Measurements from ENCODE around the gene BMP8A. TPM values are rescaled to one million over a fixed set of nuclear protein-coding genes. Genes with fewer than 3 reads are reported as not detected.
"Not testable (repeated sequence)": the region's sequence is repeated elsewhere in the genome, so short reads cannot be mapped to it uniquely, and the experiment has no call there.

Gene BMP8A
- 2.0 TPM for total RNA-seq
- polyA plus RNA-seq, result 0.02 TPM
- long read RNA-seq, donor 1, result 0 reads
- long read RNA-seq, donor 2, partial matches to known transcripts, result 5 of 7 reads
- long read RNA-seq, donor 2, other reads (novel, unspliced or antisense), result 0 of 7 reads
- long read RNA-seq, donor 3, partial matches to known transcripts, result 0 of 1 reads
- long read RNA-seq, donor 3, other reads (novel, unspliced or antisense), result 0 of 1 reads
- long read RNA-seq, donor 4, partial matches to known transcripts, result 0 of 1 reads
- long read RNA-seq, donor 4, other reads (novel, unspliced or antisense), result 0 of 1 reads
- long read RNA-seq, donor 5, result 0 reads
- long read RNA-seq, donor 6, partial matches to known transcripts, result 0 of 1 reads
- long read RNA-seq, donor 6, other reads (novel, unspliced or antisense), result 0 of 1 reads
- long read RNA-seq, donor 7, result 0 reads
- long read RNA-seq, donor 8, result 0 reads
- long read RNA-seq, donor 9, result 0 reads
- long read RNA-seq, donor 10, partial matches to known transcripts, result 0 of 1 reads
- long read RNA-seq, donor 10, other reads (novel, unspliced or antisense), result 0 of 1 reads

- Histone ChIP-seq H3K27ac (ENCODE audit: low read depth in 1 of 2, low read length in 1 of 2) (no peak within 1 kb of the TSS), H3K4me1 (ENCODE audit: control insufficient read depth in 2 of 2, insufficient read depth in 2 of 2, low read length in 2 of 2) (no peaks in the 10 kb centered on the region), H3K27me3 (ENCODE audit: control insufficient read depth in 2 of 2, insufficient read depth in 1 of 2, low read length in 1 of 2) (peaks cover 20 to 46% of the 10 kb centered on the region in 2 donors), H3K9me3 (ENCODE audit: control insufficient read depth in 2 of 2, insufficient read depth in 1 of 2, low read length in 1 of 2) (peaks cover 0 to 3% of the 10 kb centered on the region in 2 donors), H3K4me3 (ENCODE audit: low read length in 2 of 2) (peak within 1 kb of the TSS in 1 of 2 donors; percentile 61), H3K36me3 (ENCODE audit: control insufficient read depth in 2 of 2, insufficient read depth in 2 of 2, low read length in 1 of 2) (peaks cover 4 to 14% of the 10 kb centered on the region in 2 donors)
- WGBS, result under 1% methylated on average over 112 of the region's 112 CpGs
- peak; percentile 8 to 80 (median 49) for DNase-seq (ENCODE audit: low read depth in 6 of 9, low spot score in 9 of 9)
Observed at GRCh38 chr1:39491146-39491921, at the start of gene BMP8A. BMP8A (plus strand) TSS chr1:39491636; CDS start chr1:39491992, 356 bp downstream.

GRCh38 chr1:39441797-39442196 lies 49.6 kb upstream of the BMP8A start:
- Histone ChIP-seq H3K27ac (ENCODE audit: low read depth in 1 of 2, low read length in 1 of 2) (no peak overlapping the region), H3K27me3 (ENCODE audit: control insufficient read depth in 2 of 2, insufficient read depth in 1 of 2, low read length in 1 of 2) (no peaks in the 10 kb centered on the region), H3K36me3 (ENCODE audit: control insufficient read depth in 2 of 2, insufficient read depth in 2 of 2, low read length in 1 of 2) (peaks cover 54 to 90% of the 10 kb centered on the region in 2 donors), H3K4me3 (ENCODE audit: low read length in 2 of 2) (no peak overlapping the region), H3K9me3 (ENCODE audit: control insufficient read depth in 2 of 2, insufficient read depth in 1 of 2, low read length in 1 of 2) (no peaks in the 10 kb centered on the region), H3K4me1 (ENCODE audit: control insufficient read depth in 2 of 2, insufficient read depth in 2 of 2, low read length in 2 of 2) (no peaks in the 10 kb centered on the region)
- DNase-seq (ENCODE audit: low read depth in 6 of 9, low spot score in 9 of 9), result no peak

GRCh38 chr1:39445573-39445972 lies 45.9 kb upstream of the BMP8A start:
- 100% methylated on average over 2 of the region's 2 CpGs for WGBS
- H3K27me3 ChIP-seq (ENCODE audit: control insufficient read depth in 2 of 2, insufficient read depth in 1 of 2, low read length in 1 of 2), result no peaks in the 10 kb centered on the region
- no peak overlapping the region for H3K4me3 ChIP-seq (ENCODE audit: low read length in 2 of 2)
- H3K27ac ChIP-seq (ENCODE audit: low read depth in 1 of 2, low read length in 1 of 2), result no peak overlapping the region
- H3K36me3 ChIP-seq (ENCODE audit: control insufficient read depth in 2 of 2, insufficient read depth in 2 of 2, low read length in 1 of 2), result peaks cover 62 to 88% of the 10 kb centered on the region in 2 donors
- no peak for DNase-seq (ENCODE audit: low read depth in 6 of 9, low spot score in 9 of 9)
- H3K4me1 ChIP-seq (ENCODE audit: control insufficient read depth in 2 of 2, insufficient read depth in 2 of 2, low read length in 2 of 2), result no peaks in the 10 kb centered on the region
- no peaks in the 10 kb centered on the region for H3K9me3 ChIP-seq (ENCODE audit: control insufficient read depth in 2 of 2, insufficient read depth in 1 of 2, low read length in 1 of 2)

- Histone ChIP-seq H3K4me3 (ENCODE audit: low read length in 2 of 2) (no peak overlapping the region), H3K9me3 (ENCODE audit: control insufficient read depth in 2 of 2, insufficient read depth in 1 of 2, low read length in 1 of 2) (no peaks in the 10 kb centered on the region), H3K4me1 (ENCODE audit: control insufficient read depth in 2 of 2, insufficient read depth in 2 of 2, low read length in 2 of 2) (no peaks in the 10 kb centered on the region), H3K27me3 (ENCODE audit: control insufficient read depth in 2 of 2, insufficient read depth in 1 of 2, low read length in 1 of 2) (no peaks in the 10 kb centered on the region), H3K36me3 (ENCODE audit: control insufficient read depth in 2 of 2, insufficient read depth in 2 of 2, low read length in 1 of 2) (peaks cover 63 to 86% of the 10 kb centered on the region in 2 donors), H3K27ac (ENCODE audit: low read depth in 1 of 2, low read length in 1 of 2) (no peak overlapping the region)
- WGBS, result 94% methylated on average over 5 of the region's 5 CpGs
- DNase-seq (ENCODE audit: low read depth in 6 of 9, low spot score in 9 of 9), result no peak
Observed at GRCh38 chr1:39446986-39447567, 44.4 kb upstream of the BMP8A start.

GRCh38 chr1:39450041-39450440 lies 41.4 kb upstream of the BMP8A start:
- peaks cover 68 to 87% of the 10 kb centered on the region in 2 donors for H3K36me3 ChIP-seq (ENCODE audit: control insufficient read depth in 2 of 2, insufficient read depth in 2 of 2, low read length in 1 of 2)
- not testable (repeated sequence) for H3K4me3 ChIP-seq (ENCODE audit: low read length in 2 of 2); H3K4me1 ChIP-seq (ENCODE audit: control insufficient read depth in 2 of 2, insufficient read depth in 2 of 2, low read length in 2 of 2); H3K27me3 ChIP-seq (ENCODE audit: control insufficient read depth in 2 of 2, insufficient read depth in 1 of 2, low read length in 1 of 2); H3K27ac ChIP-seq (ENCODE audit: low read depth in 1 of 2, low read length in 1 of 2); H3K9me3 ChIP-seq (ENCODE audit: control insufficient read depth in 2 of 2, insufficient read depth in 1 of 2, low read length in 1 of 2); DNase-seq (ENCODE audit: low read depth in 6 of 9, low spot score in 9 of 9)
- WGBS, result 99% methylated on average over 4 of the region's 4 CpGs

- H3K27ac ChIP-seq (ENCODE audit: low read depth in 1 of 2, low read length in 1 of 2), result no peak overlapping the region
- no peak for DNase-seq (ENCODE audit: low read depth in 6 of 9, low spot score in 9 of 9)
Observed at GRCh38 chr1:39450956-39451606, 40.4 kb upstream of the BMP8A start.

GRCh38 chr1:39452081-39452480 lies 39.4 kb upstream of the BMP8A start:
- no peaks in the 10 kb centered on the region for H3K9me3 ChIP-seq (ENCODE audit: control insufficient read depth in 2 of 2, insufficient read depth in 1 of 2, low read length in 1 of 2)
- DNase-seq (ENCODE audit: low read depth in 6 of 9, low spot score in 9 of 9), result no peak
- H3K4me3 ChIP-seq (ENCODE audit: low read length in 2 of 2), result no peak overlapping the region
- peaks cover 77 to 90% of the 10 kb centered on the region in 2 donors for H3K36me3 ChIP-seq (ENCODE audit: control insufficient read depth in 2 of 2, insufficient read depth in 2 of 2, low read length in 1 of 2)
- H3K27me3 ChIP-seq (ENCODE audit: control insufficient read depth in 2 of 2, insufficient read depth in 1 of 2, low read length in 1 of 2), result no peaks in the 10 kb centered on the region
- H3K4me1 ChIP-seq (ENCODE audit: control insufficient read depth in 2 of 2, insufficient read depth in 2 of 2, low read length in 2 of 2), result no peaks in the 10 kb centered on the region
- no peak overlapping the region for H3K27ac ChIP-seq (ENCODE audit: low read depth in 1 of 2, low read length in 1 of 2)
- WGBS, result 97% methylated on average over 7 of the region's 7 CpGs

More at GRCh38 chr1:39450956-39451606, 40.4 kb upstream of the BMP8A start:
- Histone ChIP-seq H3K27me3 (ENCODE audit: control insufficient read depth in 2 of 2, insufficient read depth in 1 of 2, low read length in 1 of 2) (no peaks in the 10 kb centered on the region), H3K36me3 (ENCODE audit: control insufficient read depth in 2 of 2, insufficient read depth in 2 of 2, low read length in 1 of 2) (peaks cover 72 to 89% of the 10 kb centered on the region in 2 donors), H3K4me1 (ENCODE audit: control insufficient read depth in 2 of 2, insufficient read depth in 2 of 2, low read length in 2 of 2) (no peaks in the 10 kb centered on the region), H3K9me3 (ENCODE audit: control insufficient read depth in 2 of 2, insufficient read depth in 1 of 2, low read length in 1 of 2) (no peaks in the 10 kb centered on the region), H3K4me3 (ENCODE audit: low read length in 2 of 2) (no peak overlapping the region)
- 95% methylated on average over 10 of the region's 10 CpGs for WGBS

GRCh38 chr1:39452540-39452939 lies 38.9 kb upstream of the BMP8A start:
- WGBS, result 99% methylated on average over 5 of the region's 5 CpGs
- no peak overlapping the region for H3K4me3 ChIP-seq (ENCODE audit: low read length in 2 of 2)
- H3K36me3 ChIP-seq (ENCODE audit: control insufficient read depth in 2 of 2, insufficient read depth in 2 of 2, low read length in 1 of 2), result peaks cover 77 to 90% of the 10 kb centered on the region in 2 donors
- no peak for DNase-seq (ENCODE audit: low read depth in 6 of 9, low spot score in 9 of 9)
- no peaks in the 10 kb centered on the region for H3K9me3 ChIP-seq (ENCODE audit: control insufficient read depth in 2 of 2, insufficient read depth in 1 of 2, low read length in 1 of 2)
- H3K27me3 ChIP-seq (ENCODE audit: control insufficient read depth in 2 of 2, insufficient read depth in 1 of 2, low read length in 1 of 2), result no peaks in the 10 kb centered on the region
- H3K4me1 ChIP-seq (ENCODE audit: control insufficient read depth in 2 of 2, insufficient read depth in 2 of 2, low read length in 2 of 2), result no peaks in the 10 kb centered on the region
- H3K27ac ChIP-seq (ENCODE audit: low read depth in 1 of 2, low read length in 1 of 2), result no peak overlapping the region

Measured in thymus (tissue), 14 donors.